GM18499 (cell line): ENCODE data around the gene IQSEC1.

Experiments
- ATAC-seq: cut with Tn5 transposase; IDR thresholded peaks from one replicate; pipeline ENCODE4 v1.9.1; 2021; ENCODE audit warnings: moderate number of reproducible peaks; ENCODE audit not compliant: insufficient read depth, unreplicated experiment

The IQSEC1 gene

DNA sequence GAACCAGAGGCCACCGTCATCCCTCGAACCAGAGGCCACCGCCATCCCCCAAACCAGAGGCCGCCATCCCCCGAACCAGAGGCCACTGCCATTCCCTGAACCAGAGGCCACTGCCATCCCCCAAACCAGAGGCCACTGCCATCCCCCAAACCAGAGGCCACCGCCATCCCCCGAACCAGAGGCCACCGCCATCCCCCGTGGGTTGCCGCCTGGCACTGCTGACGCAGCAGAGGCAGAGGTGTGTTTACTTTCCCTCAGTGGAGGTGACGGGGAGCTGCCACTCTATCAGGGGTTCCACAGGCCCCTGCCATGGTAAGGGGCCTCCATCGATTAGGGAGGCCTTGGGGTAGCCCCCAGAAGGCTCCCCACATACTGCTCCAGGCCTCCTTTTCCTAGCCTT, 1.5 kb downstream of the IQSEC1 start:
- no peak for ATAC-seq

DNA sequence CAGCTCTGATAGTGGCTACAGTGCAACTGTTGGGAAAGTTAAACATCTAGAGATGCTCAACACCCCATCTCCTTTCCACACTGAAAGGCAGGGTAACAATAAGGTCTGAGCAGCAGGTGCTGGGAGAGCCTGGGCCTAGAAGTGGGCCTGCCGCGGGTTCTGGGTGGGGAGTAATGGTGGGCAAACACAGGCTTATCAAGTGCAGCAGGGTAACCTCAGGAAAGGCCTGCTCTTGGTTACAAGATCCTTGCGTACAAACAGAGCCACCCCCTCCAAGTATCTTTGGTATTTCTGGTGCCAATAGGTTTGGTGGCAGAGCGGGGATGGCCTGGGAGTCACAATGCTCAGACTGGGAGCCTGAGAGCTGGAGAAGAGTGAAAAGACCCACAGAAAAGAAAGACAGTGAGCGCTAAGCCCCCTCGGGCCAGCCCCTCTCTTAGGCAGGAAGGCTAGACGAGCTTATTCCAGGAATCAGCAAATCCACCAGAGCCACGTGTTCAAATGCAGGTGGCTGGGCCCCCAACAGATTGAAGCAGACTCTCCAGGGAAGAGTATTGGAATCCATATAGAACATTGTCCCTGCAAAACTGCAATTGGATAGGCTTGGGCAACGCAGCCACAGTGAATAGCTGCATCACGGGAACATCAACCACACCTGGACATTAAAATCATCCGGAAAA, 2.7 kb downstream of the IQSEC1 start:
- ATAC-seq, result no peak

DNA sequence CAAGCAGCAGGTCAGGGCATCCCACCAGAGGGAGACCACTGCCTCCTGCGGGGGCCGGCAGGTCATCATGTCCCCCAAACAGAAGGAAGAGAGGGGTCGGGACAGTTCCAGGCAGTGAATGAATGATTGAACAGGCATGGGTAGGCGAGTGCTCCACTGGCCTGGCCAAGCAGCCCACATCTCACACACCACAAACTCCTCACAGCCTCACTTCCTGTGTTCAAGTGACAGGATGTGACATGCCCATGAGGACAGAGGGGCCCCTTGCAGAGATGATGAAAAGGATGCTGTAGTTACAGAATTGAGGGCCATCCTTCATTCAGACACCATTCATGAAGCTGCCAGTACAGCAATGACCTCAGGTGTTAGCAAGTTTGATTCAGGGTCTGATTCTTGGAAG, 3.7 kb downstream of the IQSEC1 start:
- no peak for ATAC-seq

DNA sequence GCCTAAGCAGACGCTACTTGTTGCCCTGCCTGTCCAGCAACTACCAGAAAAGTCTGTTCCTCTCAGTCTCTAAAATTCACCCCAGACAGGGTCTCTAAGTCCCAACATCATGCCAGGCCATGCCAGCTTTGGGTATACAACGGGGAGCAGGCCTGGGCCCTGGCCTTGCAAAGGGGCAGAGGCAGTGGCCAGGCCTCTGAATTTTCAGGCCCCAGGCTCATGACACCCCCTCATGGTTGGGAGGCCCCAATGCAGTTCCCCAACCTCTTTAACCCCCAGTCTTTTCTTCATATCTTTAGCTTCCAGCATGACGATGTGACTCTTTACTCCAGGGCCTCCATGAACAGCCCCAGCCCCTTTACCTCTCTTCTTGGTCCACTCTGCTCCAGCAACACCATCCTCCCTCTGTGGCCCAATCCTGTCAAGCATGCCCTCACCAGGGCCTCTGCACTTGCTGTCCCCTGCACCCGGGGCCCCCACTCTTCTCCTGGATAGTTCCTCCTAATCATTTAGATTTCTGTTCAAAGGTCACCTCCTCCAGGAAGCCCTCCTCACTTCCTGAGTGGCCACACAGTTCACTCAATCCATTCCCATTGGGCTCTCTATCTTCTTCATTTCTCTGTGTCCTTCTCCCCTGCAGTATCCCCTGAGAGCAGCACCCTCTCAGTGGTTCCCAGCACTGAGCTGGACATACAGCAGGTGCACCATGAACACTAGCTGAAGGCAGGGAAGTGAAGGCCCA, 4.8 kb downstream of the IQSEC1 start:
- ATAC-seq, result no peak

DNA sequence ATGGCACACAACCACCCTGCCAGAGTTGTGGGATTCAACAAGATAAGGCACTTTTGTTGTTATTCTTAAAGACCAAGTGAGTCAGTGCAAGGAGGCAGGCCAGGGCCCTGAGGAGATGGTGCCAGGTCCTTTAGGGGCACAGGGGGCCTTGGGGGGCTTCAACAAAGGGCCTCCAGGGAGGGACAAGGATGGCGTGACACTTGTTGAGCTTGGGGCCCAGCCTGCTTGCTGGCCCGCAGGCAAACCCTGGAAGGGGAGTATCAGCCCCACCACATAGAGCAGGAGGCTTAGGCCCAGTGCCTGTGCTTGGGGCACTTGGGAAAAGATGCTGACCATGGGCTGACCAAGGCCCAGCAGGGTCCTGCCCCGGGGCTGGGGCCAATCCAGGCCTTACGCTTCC, 5.5 kb downstream of the IQSEC1 start:
- ATAC-seq, result no peak

DNA sequence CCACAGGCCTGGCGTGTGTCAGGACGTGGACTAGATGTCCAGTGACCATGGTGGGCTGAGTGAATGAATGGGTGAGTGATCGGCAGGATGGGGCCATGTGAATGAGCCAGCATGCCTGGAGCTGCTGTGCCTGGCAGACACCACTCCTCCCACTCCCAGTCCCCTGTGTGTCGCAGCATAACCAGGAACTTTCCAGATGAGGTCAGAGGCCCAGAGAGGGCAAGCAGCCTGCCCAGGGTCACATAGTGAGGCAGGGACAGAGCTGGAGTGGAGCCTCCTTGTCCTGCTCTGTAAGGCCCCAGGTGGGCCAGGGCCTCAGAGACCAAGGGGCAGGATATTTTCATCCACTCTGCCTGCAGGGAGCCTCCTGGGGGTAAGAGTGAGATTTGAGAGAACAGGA, 6.4 kb downstream of the IQSEC1 start:
- no peak for ATAC-seq

DNA sequence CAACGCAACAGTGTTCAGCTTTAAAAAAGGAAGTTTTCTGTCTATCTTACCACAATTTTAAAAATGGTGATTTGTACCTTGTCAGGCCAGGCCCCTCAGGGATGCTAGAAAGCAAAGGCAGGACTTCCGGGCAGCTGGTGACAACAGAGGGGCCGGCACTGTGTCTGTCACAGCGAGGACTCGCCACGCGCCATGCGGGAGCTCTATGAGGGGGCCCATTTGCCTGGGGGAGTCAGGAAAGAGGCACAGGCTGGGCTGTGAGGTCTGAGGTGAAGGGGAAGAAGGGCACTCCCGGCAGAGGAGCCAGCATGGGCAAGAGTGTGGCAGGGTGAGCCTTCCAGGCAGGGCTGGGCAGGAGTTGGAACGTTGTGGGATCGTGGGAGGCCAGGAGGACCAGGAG, 7.0 kb downstream of the IQSEC1 start:
- ATAC-seq, result no peak

DNA sequence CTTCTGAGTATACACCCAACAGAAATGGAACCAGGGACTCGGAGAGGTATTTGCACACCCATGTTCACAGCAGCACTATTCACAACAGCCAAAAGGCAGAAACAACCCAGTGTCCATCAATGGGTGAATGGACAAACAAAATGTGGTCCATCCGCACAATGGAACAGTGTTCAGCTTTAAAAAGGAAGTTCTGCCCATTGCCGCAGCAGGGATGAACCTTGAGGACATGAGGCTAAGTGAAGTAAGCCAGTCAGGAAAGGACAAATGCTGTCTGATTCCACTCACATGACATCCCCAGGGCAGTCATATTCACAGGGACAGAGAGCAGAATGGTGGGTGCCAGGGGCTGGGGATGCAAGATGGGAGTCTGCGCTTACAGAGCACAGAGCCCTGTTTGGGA, 7.5 kb downstream of the IQSEC1 start:
- no peak for ATAC-seq

DNA sequence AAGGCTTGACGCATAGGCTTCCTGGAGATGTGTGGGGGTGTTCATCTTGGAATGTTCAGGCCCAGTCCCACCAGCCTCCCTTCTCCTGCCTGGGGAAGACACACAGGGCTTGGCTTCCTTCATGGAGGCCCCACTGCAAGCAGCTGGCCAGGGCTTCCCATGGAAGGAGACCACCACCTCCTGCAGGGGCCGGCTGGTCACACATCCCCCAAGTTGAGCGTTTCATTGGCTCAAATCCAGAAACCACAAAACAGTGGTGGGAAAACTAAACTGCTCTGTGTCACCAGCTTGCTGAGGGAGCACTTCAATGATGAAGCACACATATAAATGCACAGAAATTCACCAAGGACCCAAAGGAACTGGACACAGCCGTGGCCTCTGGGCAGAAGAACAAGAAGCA, 8.3 kb downstream of the IQSEC1 start:
- no peak for ATAC-seq

DNA sequence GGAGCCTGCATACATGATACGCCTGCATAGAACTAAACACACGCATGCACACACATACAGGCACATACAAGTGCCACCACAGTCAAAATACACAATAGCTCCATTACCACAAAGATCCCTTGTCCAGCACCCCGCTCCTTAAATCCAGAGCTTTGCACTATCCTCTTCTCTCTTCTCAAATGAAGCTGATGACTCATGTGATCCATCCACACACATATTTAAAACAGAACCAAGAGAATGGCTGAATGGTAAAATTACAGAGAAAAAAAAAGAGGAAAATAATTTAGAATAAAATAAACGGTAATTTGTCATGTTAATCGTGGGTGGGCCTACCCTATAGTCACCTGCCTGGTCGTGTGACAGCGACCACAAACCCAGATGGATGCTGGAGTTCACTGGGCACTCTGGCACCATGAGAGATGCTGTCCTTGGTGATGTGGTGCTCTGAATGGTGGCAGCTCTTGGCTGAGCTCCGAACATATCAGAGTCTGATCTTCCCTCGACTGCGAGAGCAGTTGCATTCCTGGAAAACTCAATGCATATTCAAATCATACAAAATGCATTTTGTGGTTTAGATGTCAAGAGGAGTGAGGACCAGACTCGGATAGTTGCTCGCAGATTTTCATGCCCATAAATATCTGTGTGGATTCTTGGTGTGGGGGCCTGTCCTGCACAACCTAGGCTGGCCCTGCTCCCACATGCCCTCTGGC, 8.9 kb downstream of the IQSEC1 start:
- ATAC-seq, result no peak

DNA sequence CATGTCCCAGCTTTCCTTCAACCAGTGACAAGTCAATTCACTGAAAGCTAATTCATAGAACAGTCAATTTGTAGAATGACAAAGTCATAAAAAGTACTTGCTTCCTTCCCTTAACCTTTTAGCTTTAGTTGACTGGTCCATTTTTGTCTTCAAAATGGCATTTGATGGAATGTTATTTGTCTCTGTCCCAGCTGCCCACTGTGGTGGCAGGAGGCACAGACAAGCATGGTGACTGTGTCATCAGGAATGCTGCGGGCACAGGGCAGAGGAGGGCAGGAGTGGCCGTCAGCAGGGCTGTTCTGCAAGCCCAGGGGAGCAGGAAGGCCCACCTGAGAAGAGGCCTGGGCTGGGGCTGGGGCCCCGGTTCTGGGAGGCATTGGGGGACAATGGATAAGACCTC, 10.0 kb downstream of the IQSEC1 start:
- ATAC-seq, result no peak

DNA sequence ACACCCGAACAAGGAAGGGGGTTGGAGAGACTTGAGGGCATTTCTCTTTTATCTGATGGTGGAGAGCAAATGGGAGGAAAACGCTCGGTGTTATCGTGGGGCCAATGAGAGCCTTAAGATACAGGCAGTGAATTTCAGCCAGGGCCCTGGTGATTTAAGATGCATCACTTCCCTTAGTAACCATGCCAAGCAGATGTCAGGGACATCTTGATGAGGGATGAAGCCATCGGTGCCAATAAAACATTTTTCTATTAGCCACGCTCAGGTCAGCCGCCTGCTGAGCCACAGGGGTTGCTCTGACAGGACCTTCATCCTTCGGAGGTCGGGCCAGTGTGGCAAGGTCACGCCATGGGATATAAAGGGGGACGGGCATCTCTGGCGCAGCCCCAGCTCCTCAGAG, 10.6 kb downstream of the IQSEC1 start:
- ATAC-seq, result no peak

DNA sequence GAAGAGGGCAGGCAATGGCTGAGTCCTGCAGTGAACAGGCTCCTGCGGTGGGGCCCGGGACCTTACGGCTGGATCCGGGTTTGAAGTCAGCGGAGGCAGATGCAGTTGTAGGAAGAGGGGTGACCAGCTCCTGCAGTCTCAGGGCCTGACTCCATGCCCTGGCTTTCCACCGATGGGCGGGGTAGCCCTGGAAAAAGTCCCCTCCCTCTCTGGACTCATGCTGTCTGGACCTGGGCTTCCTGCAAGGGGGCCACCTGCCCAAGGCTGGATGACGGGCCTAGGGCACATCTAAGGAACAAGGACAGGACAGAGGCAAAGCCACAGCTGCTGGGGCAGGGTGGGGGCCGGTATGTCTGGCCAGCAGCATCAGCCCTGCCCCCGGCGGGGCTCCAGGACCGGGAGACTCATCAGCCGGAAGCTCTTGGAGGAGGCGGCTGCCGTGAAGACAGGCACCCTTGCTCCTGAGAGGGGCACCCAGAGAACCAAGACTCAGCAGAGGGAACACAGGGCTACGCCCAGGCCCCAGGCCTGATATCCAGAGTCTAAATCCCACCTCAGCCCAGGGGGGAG, 12.8 kb downstream of the IQSEC1 start:
- no peak for ATAC-seq

DNA sequence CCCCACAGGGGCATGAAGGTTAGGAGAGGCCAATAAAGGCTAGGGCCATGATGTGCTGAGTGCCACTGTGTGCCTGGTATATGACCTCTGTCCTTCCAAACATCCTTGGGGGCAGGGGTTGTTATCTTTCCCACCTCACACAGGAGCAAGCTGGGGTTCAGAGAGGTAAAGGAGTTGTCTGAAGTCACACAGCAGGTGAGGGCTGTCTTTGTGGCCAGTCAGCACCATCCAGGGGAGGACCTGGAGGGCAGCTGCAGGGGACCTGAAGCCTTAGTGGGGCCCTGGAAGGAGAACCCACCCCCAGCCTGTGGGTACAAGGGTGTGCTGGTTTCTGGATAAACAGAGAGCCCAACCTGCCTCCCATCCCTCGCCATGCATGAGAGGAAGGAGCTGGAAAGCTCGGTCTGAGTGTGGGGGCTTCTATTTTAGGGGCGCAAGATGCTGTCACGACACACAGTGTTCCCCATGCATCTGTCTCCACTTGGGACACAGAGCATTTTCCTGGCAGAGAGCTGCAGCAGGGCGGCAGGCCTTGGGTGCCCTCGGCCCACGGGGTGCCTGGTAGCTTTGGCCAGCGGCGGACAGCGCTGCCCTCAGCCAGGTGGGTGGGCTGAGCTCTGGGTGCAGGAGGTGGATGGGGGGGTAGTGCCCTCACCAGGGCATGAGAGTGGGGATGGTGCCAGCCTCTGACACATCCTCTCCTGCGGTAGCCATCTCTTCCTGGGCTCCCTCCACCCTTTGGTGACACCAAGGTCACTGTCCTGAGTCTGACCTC, 14.7 kb downstream of the IQSEC1 start:
- ATAC-seq, result no peak

DNA sequence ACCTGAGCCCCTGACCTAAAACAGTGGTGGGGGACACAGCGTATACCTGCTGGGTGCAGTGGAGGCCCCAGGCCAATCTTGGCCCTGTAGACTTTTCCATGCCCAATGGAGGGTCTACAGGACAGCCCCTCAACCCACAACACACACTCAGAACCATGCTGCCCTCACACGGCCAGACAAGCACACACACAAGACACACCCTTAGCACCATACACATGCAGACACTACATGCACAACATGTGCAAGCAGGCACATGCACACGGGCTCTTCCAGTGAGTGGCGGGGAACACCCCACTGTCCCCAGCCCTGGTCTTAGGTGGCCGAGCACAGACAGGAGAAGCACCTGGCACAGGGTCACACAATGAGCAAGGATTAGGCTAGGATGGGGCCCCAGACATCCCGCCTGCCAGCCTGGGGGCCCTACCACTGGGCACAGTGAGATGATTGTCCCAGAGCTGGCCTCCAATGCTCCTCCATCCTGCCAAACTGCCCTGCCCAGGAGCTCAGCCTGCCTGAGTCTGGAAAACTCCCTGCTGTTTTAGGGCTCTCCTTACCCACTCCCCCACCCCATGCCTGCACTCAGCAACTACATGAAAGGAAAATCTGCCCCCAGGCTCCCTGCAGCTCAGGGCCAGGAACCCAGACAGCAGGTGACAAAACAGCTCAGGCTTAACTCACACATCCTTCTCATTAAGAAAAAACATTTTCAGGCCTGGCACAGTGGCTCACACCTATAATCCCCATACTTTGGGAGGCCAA, 15.8 kb downstream of the IQSEC1 start:
- ATAC-seq, result no peak

DNA sequence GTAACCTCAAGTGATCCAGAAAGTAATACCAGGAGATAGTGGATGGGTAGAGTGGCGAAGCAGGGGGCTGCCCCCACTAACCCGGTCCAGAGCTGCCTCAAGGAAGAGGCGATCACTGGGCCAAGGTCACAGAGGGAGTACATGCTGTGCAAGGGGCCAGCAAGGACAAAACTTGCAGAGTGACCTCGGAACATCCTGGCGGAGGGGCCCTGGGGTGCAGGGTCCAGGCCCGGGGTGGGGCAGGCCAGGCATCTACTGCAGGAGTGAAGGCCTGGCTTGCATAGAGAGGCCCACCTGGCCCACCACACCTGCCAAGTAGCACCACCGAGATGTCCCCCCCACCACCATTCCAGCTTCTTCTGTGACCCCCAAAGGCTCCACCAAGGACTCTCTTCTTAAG, 17.6 kb downstream of the IQSEC1 start:
- no peak for ATAC-seq

DNA sequence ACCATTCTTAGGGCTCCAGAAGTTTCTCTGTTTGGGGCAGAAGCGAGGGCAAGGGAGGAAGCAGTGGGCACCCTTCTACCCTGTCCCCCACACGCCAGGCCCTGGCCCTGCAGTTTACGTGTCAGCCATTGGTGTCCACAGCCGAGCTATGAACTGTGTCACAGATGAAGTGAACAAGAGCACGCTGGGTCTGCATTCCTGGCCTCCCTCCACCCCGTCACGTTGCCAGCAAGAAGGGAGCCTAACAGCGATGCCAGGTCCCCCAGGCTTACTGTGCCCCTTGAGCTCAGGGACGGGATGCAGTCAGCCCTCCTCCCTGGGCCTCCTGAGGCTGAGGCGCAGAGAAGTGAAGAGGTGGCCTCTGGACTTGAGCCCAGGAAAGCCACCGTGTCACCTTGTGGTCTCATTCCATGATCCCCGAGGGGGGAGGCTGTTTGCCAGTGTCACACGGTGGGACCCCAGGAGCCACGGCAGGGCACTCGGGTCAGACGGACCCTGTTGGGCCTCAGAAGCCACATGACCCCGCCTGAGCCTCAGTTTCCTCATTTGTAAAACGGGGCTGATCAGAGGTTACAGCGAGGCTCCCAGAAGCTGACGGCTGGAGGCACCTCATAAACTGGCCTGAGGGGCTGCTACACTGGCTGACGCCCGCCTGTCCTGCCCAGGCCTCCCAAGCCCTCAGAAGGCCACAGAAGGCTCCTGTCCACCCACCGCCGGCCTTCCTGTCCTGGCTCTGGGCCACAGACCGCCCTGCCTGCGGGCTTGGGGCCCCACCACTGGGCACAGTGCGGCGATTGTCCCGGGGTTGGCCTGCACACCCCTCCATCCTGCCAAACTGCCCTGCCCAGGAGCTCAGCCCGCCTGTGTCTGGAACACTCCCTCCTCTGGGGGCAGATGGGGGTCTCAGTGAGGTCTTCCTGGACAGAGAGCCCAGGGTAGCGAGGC, 18.6 kb downstream of the IQSEC1 start:
- ATAC-seq, result no peak

DNA sequence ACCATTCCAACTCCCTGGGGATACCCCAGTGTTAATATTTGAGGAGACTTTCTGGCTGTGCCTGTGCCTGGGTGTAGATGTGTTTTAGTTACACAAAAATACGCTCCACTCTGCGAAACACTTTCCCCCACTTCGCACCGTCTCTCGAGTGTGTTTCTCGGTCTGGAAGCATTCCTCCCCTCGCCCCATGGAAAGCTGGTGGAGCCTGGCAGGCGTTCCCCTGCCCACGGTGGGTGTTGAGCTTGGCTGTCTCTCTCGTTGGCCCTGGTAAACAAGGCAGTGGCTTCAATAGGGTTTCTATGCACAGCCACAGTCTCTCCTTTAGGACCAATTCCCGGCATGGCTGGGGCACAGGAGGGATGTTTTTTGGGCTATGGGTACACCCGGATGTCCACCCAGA, 19.3 kb downstream of the IQSEC1 start:
- no peak for ATAC-seq

DNA sequence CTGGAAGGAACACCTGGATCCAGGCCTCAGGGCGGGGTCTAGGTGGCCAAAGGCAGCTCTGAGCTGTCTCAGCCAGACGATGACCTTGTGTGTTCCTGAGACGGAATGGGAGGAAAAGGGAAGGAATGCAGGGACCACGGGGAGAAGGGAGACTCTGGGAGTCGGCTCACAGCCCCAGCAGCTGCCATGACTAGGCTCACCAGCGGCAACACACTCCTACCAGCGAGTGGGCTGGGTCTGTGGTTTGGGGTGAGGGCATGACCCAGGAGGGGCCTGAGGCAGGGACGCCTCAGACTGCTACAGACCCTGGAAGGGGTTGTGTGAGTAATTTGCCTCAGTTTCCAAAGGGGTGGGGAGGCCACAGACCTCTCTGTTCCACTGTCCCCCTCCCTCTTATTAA, 19.8 kb downstream of the IQSEC1 start:
- no peak for ATAC-seq
